ENCODE data around the gene CRISP2.

GRCh38 chr6:49662892-49663261 is 50.5 kb downstream of the CRISP2 start:
- TF ChIP-seq EP300 (conservative IDR thresholded peaks at IDR 0.05; ENCODE audit: poor library complexity, severe bottlenecking) (no peak), CTCF (IDR thresholded peaks at IDR 0.05; ENCODE audit: poor library complexity, severe bottlenecking) (no peak), POLR2AphosphoS5 (IDR thresholded peaks at IDR 0.05) (no peak), EZH2 (IDR thresholded peaks at IDR 0.05; ENCODE audit: borderline replicate concordance, insufficient read depth, low read length, poor library complexity, severe bottlenecking) (no peak), REST (IDR thresholded peaks at IDR 0.05; ENCODE audit: borderline replicate concordance) (no peak), RAD21 (conservative IDR thresholded peaks at IDR 0.05) (no peak)
